HPDE6-E6E7 (cell line): ENCODE results near the gene ABAT.
"Not testable (repeated sequence)": the region's sequence is repeated elsewhere in the genome, so short reads cannot be mapped to it uniquely, and the experiment has no call there.

Source experiments
- DNase-seq: peaks from one replicate; pipeline ENCODE4 v3.0.0; 2011; ENCODE audit warnings: missing footprints; ENCODE audit errors: extremely low spot score

ABAT gene

GRCh38 chr16:8682551-8683259, 8.3 kb downstream of the ABAT start:
- no peak for DNase-seq

DNA sequence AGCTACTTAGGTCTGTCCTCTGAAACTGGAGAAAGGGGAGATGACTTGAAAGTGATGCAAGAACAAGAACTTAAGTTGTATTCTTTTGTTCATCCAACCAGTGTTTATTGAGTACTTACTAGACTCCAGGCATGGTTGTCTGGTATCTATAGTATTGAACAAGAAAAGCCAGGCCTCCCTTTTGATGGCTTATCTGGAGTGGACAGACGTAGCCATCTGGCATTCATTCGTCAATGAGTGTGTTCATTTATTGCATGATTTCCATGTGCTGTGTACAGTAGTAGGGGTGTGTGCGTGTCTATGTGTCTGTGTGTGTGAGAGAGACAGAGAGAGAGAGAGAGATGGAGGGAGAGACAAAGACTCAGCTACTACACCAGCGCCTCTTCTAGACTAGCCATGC, 9.2 kb downstream of the ABAT start:
- DNase-seq = no peak

GRCh38 chr16:8685617-8686016, 11.2 kb downstream of the ABAT start:
- no peak for DNase-seq

DNA sequence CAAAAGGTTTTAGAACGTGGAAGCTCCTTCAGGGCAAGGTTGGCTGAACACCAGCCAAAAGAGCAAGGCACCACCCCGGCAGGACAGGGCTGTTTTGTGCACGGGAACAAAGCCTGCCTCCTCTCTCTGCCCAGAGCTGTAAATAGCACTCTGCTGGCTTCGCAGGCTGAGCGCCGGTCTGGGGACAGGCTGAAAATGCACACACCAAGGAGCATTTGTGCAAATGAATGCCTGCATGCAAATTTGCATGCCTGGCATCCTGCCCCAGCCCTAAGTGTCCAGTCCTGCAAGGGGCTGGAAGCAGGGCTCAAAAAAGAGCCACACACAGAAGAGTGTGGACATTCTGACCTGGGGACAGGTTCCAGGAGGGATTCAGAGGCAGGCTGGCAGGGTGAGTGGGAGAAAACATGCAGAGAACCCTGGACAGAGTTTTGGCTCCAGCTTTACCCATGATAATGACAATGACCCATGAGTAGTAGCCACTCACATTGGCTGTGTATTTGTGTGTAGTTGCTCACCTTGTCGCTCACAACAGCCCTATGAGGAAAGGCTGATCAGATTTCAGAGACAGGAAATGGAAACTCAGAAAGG, 11.7 kb downstream of the ABAT start:
- peak; percentile 28 for DNase-seq

- DNase-seq = peak; percentile 25
Measured at GRCh38 chr16:8686879-8687278, 12.5 kb downstream of the ABAT start.

- DNase-seq = no peak
Measured at GRCh38 chr16:8689686-8690085, 15.3 kb downstream of the ABAT start.

DNA sequence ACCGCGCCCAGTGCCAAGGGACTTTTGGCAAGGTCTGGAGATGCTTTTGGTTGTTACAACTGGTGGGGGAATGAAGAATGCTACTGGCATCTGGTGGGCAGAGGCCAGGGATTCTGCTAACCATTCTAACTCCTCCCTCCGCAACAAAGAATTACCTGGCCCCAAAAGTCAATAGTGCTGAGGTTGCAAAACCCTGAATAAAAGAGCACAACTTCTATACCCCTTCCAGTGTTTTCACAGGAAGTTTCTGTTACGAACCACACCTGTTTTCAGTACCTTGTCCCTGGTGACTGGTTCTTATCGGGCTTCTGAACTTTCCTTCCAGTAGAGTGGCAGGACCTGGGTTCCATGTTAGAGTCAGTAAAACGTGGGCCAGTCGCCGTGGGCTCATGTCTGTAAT, 17.3 kb downstream of the ABAT start:
- DNase-seq = no peak

DNA sequence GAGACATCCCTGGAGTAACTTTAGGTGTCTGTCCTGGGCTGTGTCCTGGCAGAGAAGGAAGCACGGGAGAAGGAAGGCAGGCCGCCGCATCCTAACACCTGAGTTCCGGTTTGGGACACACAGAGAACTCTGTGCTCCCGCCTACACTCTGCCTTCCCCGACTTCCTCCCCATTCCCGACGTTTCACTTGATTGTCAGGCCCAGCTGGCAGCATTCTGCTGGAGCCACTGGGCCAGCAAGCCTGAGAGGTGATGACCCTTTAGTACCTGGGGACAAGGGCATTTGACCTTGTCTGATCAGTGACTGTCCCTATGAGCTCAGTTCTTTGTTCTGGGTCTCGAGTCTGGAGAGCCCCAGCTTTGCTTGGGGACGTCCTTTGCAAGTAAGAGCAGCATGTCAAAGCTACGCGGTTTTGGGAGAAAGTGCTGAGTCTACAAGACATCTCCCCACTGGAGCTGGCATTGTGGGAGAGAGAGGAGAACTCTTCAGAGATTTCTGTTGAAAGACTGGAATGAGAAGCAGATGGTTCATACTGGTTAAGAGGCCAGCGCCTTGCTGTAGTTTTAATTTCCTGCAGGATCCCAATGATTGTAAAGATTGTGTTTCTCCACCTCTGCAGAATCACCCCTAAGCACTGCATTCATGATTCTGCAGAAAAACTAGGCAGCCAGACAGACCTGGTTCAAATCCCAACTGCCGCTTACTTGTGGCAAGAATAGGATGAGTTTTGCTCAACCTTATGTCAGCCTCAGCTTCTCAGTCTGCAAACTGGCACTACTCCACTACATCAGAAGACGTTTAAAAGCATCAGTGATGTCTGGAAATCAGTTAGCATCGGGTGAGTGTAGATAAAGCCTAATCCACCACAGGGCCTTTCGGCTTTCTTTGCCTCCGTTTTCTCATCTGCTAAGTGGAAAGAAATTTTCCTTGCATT, 20.6 kb downstream of the ABAT start:
- no peak for DNase-seq

DNA sequence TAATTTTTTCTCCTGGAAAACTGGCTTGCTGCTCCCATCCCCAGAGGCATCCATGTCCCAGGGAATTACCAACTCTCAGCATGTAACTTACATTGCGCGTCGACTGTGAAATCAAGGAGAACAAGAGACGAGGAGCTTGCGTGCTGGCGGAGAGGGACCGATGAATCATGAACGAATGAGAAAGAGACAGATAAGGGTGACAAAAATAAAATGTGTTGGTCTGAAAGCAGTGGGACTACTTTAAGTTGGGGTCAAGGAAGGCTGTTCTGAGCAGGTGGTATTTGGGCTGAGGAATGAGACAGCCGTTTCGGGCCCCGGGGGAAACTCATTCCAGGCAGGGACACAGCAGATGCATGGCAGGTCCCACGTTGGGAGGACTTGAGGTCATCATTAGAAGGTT, 22.5 kb downstream of the ABAT start:
- no peak for DNase-seq

DNA sequence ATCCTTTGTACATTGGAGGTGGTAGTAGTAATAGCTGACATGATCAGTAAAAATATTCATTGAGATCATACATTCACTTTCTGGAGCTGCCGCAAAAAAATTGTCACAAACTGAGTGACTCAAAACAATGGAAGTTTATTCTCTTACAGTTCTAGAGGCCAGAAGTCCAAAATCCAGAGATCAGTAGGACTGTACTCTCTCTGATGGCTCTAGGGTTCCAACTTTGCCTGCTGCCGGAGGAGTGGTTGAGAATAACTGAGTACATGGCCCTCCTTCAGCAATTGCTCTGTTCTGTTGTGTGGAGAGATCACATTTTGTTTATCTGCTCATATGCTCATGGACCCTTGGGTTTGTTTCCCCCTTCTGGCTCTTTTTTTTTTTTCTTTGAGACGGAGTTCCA, 23.5 kb downstream of the ABAT start:
- no peak for DNase-seq

DNA sequence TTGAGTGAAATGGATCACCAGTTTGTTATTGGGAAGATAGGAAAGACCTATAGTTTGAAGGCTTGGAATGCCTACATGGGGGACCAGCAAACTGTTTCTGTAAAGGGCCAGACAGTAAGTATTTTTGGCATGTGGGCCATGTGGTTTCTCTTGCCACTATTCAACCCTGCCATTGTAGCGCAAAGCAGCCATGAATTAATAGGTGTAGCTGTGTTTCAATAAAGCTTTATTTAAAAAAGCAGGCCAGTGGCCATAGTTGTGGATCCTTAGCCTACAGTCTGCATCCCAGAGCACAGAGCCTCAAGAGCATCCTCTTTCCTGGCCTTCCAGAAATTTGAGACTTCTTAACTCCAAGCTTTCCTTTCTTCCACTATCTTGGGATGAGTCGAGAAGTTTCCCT, 29.3 kb downstream of the ABAT start:
- DNase-seq = no peak

- DNase-seq = no peak
Measured at GRCh38 chr16:8704098-8704497, 29.7 kb downstream of the ABAT start.

- DNase-seq = not testable (repeated sequence)
Measured at GRCh38 chr16:8705100-8705822, 30.8 kb downstream of the ABAT start.

DNA sequence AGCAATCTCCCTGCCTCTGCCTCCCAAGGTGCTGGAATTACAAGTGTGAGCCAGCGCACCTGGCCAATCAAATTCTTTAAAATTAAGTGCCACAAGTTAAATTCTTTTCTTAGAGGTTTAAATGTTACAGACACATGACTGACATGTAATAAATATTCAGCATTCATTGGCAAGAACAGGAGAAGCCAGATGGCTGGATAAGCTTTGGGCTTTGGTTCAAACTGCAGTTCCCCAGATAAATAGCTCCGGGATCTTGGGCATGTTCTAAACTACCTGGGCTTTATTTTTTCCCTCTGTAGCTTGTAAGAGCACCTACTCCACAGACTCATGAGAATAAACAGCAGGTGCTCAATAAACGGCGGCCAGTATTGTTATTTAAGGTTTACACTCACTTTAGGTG, 34.1 kb downstream of the ABAT start:
- no peak for DNase-seq

GRCh38 chr16:8712589-8713361, 38.4 kb downstream of the ABAT start:
- DNase-seq = no peak

- no peak for DNase-seq
Measured at GRCh38 chr16:8713635-8714172, 39.3 kb downstream of the ABAT start.

DNA sequence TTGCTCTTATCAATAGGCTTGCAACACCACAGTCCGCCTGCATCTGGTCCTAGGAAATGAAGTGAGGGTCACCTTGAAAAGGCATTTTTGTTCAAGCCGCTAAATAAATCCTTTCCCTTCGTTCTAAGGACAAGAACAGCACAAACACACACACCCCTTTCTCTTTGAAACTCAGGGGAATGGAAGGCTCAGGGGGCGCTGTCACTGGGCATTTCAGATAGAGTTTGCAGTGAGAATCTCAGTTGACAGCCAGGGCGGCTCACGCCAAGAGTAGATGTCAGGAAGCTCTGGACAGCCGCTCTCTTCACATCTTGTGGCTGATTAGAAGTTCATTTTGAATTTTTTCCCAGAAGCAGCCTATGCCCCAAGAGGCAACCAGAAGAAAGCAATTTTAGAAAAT, 39.8 kb downstream of the ABAT start:
- no peak for DNase-seq

DNA sequence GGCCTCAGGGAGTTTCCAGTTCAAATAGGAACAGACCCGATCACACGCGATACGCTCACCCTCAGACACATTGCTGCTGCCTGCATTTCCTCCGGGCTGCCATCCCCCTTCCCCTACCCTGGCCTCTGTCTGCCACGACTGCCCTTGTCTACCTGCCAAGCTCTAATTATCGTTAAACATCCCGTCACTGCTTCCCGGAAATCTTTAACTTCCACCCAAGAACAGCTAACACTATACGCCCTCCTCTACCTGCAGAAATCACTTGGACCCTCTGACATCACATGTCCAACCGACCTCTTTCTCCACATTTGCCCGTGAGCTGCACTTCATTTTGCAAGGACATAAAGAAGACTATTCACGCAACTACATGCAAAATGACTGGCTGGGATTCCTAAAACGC, 40.4 kb downstream of the ABAT start:
- no peak for DNase-seq

DNA sequence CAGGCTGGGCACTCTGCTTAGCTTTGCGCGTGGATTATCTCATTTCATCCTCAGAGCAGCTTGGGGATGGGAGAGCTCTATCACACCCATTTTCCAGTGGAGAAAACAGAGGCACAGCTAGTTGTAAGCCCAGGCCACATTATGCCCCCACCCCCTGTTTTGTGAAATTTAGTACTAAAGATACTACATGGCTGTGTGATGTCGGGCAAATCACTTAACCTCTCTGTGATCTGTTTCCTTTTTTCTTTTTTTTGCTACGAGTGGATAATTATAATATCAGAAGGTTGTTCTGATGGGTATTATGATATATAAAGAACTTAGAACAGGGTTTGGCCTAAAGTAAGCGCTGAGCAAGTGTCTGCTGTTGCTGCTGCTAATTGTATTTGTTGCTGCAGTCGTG, 41.6 kb downstream of the ABAT start:
- no peak for DNase-seq

DNA sequence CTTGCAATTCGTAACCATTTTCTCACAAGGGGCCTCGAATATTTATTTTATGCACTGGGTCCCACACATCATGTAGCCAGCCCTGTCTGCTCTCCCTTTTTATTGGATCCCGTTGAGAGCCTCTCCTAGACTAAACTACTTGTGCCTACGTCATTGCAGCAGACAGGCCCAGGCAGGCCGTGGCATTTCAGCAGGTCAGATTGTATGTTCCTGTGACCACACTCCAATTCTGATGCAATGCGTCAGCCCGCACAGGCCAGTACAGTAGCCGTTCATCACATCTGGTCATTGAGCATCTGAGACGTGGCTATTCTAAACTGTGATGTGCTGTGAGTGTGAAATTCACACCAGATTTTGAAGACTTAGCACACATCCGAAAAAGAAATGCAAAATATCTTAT, 42.2 kb downstream of the ABAT start:
- DNase-seq = peak; percentile 93

DNA sequence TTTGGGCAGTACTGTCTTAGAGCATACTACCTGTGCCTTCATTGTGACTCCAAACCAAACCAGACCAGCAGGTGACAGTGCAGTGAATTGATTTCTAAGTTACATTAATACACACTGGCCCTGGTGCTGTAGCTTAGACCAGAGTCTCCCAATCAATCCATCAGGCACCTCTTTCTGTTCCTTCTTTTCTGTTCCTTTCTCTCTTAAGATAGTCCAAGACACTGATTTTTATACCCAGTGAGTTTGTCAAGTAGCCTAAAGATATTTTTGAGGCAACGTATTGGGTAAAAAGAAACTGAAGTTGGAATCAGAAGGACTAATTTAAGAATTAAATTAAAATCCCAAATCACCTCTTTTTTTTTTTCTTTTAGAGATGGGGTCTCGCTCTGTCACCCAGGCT, 43.1 kb downstream of the ABAT start:
- no peak for DNase-seq
